HG03039 (cell line): Measurements from ENCODE around the gene COA3.
"Not testable (repeated sequence)": the region's sequence is repeated elsewhere in the genome, so short reads cannot be mapped to it uniquely, and the experiment has no call there.

Source experiments
- ATAC-seq: cut with Tn5 transposase; IDR thresholded peaks from one replicate; pipeline ENCODE4 v1.9.1; 2021; ENCODE audit warnings: mild to moderate bottlenecking, moderate library complexity; ENCODE audit not compliant: unreplicated experiment

Gene COA3

DNA sequence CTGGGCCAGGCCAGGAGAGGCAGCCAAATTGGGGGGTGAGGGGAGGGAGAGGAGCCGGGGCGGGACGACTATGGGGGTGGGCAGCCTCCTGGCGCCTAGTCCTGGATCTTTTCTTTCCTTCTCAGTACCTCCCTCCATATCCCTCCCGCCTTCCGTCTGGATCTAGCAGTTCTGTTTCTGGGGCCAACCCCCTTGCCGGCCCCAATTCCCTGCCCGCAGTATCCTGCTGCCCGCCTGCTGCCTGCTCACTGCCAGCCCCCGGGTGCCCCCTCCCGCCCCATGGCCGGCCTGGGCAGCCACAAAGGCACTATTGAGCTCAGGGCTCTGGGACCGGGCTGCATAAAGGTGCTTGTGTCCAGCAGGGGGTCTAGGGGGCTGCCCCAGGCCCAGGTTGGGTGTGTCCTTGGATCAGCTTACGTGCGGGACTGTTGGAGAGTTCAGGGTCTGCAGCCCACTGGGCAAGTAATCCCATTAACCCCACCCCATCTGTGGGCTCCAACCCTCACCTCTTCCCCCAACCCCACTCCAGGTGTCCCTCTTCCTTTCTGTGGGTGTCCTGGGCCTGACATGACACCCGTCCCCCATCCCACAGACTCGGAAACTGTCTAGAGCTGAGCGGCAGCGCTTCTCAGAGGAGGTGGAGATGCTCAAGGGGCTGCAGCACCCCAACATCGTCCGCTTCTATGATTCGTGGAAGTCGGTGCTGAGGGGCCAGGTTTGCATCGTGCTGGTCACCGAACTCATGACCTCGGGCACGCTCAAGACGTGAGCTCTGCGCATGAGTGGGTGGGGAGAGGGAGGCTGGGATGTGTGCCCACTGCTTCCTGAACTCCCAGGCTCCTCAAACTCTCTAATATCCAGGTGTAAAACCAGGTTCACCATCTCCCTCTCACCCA, 16.1 kb downstream of the COA3 start:
- ATAC-seq, result no peak

DNA sequence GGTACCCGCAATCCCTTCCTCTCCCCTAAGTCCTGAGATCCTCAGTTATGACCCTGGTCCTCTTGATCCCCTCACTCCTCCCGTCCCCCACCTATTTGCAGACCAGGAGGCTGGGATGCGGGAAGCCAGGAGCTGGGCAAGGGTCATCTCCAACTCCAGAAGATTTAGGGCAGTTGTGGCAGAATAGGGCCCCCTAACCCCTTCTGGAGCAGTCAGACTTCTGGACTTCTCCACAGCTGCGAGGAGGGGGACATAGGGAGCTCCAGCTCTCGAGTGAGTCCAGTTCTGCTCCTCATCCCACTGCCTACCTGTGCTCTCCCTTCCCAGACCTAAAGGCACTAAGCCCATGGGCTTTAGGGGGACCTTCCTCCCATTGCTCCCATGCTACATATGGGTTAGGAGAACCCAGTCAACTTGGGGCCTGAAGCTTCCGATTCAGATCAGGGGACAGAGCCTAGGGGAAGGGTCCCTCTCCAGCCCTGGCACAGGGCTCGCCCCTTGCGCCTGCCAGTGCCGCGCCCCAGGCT, 16.8 kb downstream of the COA3 start:
- ATAC-seq, result no peak

DNA sequence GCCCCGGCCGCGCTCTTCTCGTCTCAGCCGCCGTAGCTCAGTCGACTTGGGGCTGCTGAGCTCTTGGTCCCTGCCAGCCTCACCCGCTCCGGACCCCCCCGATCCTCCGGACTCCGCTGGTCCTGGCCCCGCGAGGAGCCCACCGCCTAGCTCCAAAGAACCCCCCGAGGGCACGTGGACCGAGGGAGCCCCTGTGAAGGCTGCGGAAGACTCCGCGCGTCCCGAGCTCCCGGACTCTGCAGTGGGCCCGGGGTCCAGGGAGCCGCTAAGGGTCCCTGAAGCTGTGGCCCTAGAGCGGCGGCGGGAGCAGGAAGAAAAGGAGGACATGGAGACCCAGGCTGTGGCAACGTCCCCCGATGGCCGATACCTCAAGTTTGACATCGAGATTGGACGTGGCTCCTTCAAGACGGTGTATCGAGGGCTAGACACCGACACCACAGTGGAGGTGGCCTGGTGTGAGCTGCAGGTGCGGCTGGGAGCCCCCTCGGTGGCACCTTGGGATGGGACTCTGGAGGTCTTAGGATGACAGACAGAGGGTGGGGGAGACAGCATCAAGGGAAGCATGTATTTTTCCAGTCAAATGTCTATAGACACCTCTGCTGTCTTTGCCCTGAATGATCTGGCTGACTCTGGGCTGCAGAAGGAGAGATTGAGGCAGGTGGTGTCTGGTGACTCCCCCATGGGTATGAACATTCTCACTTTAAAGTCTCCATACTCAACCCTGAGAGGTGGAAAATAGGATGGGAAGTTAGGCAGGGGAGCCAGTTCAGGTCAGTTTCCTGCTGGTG, 17.5 kb downstream of the COA3 start:
- no peak for ATAC-seq

DNA sequence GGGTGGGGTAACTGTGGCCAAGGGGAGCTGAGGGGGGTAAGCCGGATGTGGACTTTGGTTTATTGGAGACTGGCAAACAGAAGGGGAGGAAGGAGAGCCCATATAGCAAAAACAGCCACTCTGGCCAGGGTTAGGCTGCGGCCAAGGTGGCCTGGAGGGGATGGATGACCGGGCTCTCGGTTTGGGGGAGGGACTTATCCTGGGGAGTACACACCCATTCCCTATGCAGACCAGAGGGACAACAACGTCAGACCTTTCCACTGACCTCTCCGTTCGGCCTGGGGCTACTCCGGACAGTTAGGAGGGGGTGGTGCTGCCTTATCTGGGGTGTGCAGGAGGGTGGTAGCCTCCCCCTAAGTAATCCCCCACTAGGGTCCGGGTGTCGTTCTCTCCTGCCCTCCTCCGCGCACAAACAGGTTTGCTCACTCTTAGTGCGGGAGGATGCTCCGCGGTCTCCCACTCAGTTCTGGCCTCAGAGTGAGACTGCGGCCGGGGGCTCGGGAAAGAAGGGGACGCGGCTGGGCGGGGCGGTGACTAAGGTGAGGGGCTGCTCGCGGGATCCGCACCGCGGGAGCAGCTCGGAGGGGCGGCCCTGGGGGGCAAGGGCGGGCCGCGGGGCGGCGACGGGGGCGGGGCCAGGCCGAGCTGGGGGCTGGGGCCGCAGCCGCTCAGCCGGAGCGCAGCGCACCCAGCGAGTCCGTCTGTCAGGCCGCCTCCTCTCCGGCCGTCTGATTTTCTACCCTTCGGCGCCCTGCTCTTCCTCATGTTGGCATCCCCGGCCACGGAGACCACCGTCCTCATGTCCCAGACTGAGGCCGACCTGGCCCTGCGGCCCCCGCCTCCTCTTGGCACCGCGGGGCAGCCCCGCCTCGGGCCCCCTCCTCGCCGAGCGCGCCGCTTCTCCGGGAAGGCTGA, 18.3 kb downstream of the COA3 start, which contains the start of gene WNK4:
TSS of gene WNK4 (plus strand) at position 675 of the 915 bp plus-strand sequence. CDS start at position 764, 89 bp downstream.
- ATAC-seq, result no peak

DNA sequence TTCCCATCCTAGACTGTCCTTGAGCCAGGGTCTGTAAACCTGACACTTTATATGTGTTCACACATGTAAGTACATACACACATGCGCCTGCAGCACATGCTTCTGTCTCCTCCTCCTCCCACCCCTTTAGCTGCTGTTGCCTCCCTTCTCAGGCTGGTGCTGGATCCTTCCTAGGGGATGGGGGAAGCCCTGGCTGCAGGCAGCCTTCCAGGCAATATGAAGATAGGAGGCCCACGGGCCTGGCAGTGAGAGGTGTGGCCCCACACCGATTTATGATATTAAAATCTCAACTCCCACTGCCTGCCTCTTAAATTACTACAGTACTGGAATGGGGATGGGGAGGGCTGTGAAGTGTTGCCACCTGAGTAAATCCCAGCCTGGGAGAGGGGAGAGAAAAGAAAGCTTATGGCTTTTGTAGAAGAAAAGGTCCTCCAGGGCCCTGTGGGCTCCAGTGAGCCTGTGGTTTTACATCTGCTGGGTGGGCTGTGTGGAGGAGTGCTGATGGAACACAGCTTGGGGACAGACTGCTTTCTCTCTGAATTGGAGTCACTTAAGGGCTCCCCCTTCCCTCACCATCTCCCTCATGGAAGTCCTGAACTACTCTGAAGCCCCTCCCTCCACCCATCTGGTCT, 19.1 kb downstream of the COA3 start:
- no peak for ATAC-seq

DNA sequence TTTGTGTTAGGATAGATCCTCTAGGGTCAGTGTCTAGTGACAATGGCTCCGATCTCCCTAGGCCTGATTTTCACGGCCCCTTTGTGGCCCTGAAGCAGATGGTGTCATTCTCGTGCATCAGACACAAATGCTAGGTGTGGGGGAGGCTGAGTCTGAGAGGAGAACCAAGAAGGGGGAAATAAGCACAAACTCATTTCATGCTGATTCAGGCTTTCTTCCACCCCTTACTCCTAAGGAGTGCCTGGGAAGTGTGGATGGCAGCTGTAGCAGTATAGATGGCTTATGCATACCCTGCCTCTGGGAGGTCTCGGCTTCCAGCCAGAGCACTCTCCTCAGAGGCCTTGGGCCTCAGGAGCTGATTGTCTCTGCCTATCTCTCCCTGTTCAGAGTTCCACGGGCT, 19.9 kb downstream of the COA3 start:
- no peak for ATAC-seq

DNA sequence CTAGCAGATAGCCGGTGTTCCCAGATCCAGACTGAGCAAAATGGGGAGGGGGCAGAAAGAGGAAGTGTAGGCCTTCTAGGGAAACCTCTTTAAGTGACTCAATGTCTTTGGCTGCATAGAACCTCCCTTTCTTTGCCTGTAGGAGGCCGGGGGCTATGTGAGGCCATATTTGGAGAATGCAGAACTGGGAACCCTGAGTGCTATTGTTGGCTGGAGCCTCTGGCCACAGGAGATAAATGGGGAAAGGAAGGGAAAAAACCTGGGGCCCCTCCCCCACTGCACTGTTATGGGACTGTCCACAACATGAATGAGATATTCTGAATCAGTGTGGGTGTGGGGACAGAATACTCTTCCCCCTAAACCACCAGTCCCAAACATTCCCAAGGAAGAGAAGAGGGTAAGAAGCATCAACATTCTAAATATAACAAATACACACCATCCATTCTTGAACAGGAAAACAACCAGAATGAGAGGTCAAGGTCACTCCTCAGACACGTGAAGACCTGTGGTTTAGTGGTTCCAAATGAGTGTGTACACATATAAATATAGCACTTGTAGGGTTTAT, 22.9 kb downstream of the COA3 start:
- ATAC-seq, result no peak

DNA sequence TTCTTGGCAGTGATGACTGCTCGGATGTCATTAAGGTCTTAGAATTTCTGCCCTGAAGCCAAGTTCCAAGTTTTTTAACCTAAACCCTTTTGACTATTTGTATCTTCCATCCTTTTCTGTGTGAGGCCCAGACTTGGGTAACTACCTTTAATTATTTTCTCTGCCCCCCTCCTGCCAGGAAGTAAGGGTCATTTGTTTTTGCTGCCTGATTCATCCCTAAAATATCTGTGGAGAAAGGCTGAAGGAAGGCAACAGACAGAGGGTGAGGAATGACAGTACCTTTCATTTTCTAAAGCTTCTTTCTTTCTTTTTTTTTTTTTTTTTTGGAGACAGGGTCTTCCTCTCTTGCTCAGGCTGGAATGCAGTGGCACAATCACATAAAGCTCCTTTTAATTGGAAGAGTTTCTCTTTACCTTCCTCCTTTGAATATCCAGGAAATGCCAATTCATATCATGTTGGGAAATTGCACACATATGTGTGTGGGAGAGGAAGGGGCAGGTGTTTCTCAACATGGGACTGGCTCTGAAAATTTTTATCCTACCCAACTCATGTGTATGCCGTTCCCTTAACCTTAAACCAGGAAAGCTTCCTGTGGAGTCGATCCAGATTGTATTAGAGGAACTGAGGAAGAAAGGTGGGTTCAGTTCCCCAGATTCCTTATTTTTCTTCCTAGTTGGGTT, 24.3 kb downstream of the COA3 start:
- no peak for ATAC-seq

DNA sequence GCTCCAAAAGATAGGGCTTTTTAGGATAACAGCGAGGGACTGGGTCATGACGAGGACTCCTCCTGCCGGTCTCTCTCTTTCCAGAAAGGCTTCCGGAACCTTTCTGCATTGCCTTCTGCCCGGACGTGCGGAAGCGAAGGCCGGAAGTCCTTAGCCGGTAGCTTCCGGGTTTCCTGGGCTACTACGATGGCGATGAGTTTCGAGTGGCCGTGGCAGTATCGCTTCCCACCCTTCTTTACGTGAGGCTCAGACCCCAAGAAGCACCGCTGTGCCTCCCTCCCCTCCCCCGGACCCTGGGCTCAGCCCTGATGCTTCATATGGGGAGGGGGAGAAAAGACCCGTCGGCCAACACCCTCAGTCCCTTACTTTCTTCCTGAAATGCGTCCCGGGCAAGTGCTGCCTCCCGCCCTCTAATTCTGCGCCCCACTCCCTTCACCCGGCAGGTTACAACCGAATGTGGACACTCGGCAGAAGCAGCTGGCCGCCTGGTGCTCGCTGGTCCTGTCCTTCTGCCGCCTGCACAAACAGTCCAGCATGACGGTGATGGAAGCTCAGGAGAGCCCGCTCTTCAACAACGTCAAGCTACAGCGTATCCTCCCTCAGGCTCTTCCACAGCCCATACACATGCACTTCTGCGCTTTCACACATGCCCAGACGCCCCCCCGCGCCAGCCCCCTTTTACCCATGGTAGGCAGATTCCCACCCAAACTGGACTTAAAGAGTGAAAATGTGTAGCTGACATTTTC, 25.0 kb downstream of the COA3 start, which contains the start of gene VPS25:
TSS of gene VPS25 (plus strand) at position 160 of the 746 bp plus-strand sequence. CDS start at position 187, 27 bp downstream.
- peak; percentile 73 for ATAC-seq

DNA sequence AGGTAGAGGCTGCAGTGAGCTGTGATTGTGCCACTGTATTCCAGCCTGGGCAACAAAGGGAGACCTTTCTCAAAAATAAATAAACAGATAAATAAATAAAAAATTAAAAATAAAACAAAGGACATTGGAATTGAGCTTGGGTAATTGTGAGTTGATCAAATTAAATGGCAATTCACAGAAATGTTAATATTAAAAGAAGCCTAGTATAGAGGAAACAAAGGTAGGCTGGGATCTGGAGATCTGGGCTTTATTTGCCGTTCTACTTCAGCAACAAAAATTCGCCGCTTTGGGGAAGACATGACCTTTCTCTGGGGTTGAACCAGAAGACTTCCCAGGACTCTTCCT, 25.6 kb downstream of the COA3 start:
- ATAC-seq, result no peak

DNA sequence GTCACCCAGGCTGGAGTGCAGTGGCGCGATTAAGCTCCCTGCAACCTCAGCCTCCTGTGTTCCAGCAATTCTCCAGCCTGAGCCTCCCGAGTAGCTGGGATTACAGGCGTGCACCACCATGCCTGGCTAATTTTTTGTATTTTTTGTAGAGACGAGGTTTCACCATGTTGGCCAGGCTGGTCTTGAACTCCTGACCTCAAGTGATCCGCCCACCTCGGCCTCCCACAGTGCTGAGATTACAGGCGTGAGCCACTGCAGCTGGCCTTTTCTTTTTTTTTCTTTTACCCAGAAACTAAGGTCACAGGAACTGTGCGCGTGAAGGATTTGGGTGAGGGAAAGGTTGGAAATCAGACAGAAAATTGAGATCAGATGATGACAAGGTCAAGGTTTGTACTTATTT, 28.5 kb downstream of the COA3 start:
- ATAC-seq, result not testable (repeated sequence)

DNA sequence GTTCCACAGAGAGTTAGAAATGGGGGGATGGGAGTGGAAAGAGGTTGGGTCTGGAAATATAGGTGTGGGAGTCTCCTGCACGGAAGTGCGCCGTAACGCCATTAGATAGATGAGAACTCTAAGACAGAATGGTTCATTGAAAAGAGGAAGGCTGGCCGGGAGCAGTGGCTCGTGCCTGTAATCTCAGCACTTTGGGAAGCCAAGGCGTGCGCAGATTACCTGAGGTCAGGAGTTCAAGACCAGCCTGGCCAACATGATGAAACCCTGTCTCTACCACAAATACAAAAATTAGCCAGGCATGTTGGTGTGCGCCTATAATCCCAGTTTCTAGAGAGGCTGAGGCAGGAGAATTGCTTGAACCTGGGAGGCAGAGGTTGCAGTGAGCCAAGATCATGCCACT, 30.5 kb downstream of the COA3 start:
- not testable (repeated sequence) for ATAC-seq

DNA sequence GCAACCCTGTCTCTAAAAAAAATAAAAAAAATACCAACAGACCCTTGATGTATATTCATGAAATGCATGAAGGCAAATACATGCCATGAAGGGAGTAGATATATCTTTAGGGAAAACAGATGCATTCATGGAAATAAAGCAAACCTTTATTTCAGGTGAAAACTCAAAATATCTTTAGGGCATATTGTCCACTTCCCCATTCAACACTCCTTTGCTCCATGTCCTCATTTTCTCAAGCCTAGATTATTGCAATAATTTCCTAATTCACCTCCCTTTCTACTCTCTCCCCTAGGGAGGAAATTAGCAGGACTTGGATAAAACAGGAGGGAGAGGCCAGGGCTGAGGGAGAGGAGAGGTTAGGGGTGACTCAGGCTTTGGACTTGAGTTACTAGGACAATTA, 31.0 kb downstream of the COA3 start:
- ATAC-seq, result no peak

DNA sequence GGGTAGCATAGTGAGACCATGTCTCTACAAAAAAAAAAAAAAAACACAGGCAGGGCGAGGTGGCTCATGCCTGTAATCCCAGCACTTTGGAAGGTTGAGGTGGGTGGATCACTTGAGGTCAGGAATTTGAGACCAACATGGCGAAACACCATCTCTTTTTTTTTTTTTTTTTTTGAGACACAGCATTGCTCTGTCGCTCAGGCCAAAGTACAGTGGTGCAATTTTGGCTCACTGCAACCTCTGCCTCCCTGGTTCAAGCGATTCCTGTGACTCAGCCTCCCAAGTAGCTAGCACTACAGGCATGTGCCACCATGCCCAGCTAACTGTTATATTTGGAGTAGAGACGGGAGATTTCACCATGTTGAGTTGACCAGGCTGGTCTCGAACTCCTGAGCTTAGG, 32.4 kb downstream of the COA3 start:
- no peak for ATAC-seq

DNA sequence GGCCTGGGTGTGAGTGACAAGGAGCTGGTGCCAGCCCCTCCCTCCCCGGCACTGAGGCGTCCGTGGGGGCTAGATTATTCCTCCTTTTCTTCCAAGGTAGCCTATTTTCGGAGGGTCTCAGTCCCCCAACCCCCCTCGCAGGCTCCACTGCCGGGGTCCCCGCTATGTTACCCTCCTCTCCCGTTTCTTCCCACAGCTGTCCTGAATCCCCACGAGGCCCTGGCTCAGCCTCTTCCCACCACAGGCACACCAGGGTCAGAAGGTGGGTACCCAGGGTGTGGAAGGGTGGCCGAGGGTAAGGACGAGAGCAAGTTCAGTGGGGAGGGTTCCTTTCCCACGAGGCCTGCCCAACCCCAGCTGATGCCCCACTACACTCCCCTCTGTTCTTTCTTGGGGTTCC, 36.9 kb downstream of the COA3 start:
- no peak for ATAC-seq

DNA sequence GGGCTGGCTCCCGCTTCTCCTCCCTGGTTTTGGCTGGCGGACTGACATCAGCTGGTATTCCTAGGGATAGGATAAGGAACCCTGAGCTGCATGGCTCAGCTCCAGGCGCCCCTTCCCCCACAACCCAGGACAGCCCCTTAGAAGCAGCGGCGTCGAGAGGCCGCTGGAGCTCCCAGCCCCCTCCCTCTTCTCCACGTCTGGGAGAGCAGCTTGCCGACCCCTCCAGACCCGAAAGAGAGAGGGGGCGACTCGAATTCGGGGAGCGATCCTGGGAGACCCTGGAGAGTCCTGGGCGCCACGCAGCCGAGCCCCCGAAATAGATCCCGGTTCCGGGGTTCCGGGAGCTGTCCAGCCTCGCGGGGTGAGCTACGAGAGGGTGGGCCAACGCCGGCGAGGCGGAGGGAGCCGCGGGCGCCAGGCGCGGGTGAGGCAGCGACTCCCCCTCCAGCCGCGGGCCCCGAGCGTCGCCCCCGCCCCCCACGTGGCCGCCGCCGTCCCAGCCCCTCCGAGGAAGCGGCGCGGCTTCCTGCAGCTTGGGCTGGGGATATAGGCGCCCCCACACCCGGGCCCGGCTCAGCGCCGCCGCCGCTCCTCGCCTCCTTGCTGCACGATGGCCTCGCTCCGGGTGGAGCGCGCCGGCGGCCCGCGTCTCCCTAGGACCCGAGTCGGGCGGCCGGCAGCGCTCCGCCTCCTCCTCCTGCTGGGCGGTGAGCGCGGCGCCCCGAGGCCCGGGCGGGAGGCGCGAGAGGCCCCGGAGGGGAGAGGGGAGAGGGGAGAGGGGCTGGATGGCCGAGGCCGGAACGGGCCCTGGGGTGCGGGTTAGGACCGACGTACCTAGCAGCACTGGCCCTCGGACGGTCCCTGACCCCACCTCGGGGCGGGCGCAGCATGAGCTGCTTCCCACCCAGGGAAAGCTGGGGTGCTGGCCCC, 37.6 kb downstream of the COA3 start, which contains the start of gene RAMP2:
TSS of gene RAMP2 (plus strand) at position 576 of the 930 bp plus-strand sequence. CDS start at position 611, 35 bp downstream.
- no peak for ATAC-seq

DNA sequence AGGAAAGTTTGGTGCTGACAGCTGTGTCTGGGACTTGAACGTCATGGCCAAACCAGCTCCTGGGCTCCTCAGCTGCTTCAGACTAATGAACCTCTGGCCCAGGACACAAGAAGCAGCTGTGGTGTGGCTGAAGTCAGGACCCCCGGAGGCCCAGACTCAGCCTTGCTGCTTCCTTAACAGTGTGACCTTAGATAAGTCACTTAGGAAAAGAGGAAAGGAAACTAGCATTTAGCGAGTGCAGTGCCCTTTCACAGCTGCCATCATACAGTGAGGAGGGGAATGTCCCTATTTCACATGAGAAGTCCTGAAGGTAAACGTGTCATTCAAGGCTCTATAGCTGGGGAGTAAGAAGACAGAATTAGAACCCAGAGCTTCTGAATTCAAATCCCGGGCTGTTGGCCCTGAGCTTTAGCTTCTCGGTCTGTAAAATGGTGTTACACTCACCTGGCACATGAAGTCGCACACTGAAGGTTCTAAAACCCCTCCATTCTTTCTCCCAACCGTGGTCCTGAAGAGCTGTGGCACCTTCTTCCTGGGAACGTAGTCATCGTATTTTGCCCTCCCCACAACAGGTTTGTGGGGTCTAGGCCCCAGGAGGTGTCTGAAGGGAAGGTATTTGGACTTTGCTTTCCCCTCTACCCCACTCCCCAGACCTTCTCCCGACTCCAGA, 38.4 kb downstream of the COA3 start:
- ATAC-seq, result no peak
